Progenitor cell of endocrine pancreas (in vitro differentiated cells): Measurements from ENCODE around the gene CCDC124. TPM values are rescaled to one million over a fixed set of nuclear protein-coding genes. Genes with fewer than 3 reads are reported as not detected.
A peak's percentile ranks its signal among the peaks of the same experiment; 100 is the strongest.

Experiments
- DNase-seq: peaks from one replicate; pipeline ENCODE4 v3.0.0; 2021; ENCODE audit warnings: low spot score; ENCODE audit not compliant: unreplicated experiment
- H3K27ac Mint-ChIP-seq: 2 replicates; pipeline ENCODE4 v1.8.0; 2021; ENCODE audit warnings: mild to moderate bottlenecking, moderate library complexity, mixed read lengths
- H3K27me3 Mint-ChIP-seq: 2 replicates; pipeline ENCODE4 v1.8.0; 2021; ENCODE audit warnings: mixed read lengths
- H3K36me3 Mint-ChIP-seq: 2 replicates; pipeline ENCODE4 v1.8.0; 2022; ENCODE audit warnings: mixed read lengths; ENCODE audit not compliant: insufficient read depth
- H3K4me1 Mint-ChIP-seq: 2 replicates; pipeline ENCODE4 v1.8.0; 2021; ENCODE audit warnings: low read depth, mixed read lengths
- H3K4me3 Mint-ChIP-seq: 2 replicates; pipeline ENCODE4 v1.8.0; 2021; ENCODE audit warnings: low read depth, mild to moderate bottlenecking, moderate library complexity, mixed read lengths
- H3K9me3 Mint-ChIP-seq: 2 replicates; pipeline ENCODE4 v1.8.0; 2021; ENCODE audit warnings: low read depth, mixed read lengths
- CTCF ChIP-seq: fragments of 200-600 bp; sonication (generic); IDR thresholded peaks from one replicate; pipeline ENCODE4 v1.5.0; 2021; ENCODE audit warnings: antibody characterized with exemption, mild to moderate bottlenecking; ENCODE audit not compliant: unreplicated experiment
- total RNA-seq: library from RNA; stranded (reverse); gene quantifications from 2 replicates; pipeline ENCODE4 v1.2.1, GENCODE V29; 2021

Gene CCDC124
- total RNA-seq, 1 donor from 2014 or later, result 84.3 TPM

- peaks cover 2% of the 10 kb centered on the region for H3K4me1 Mint-ChIP-seq
- no peak for TF ChIP-seq CTCF
- no peak overlapping the region for H3K27ac Mint-ChIP-seq
- no peaks in the 10 kb centered on the region for H3K9me3 Mint-ChIP-seq
- no peak overlapping the region for H3K4me3 Mint-ChIP-seq
- H3K27me3 Mint-ChIP-seq, result no peaks in the 10 kb centered on the region
- no peak for DNase-seq
- H3K36me3 Mint-ChIP-seq, result no peaks in the 10 kb centered on the region
These were observed 11.5 kb downstream of the CCDC124 start for GRCh38 chr19:17944301-17944700.

DNA sequence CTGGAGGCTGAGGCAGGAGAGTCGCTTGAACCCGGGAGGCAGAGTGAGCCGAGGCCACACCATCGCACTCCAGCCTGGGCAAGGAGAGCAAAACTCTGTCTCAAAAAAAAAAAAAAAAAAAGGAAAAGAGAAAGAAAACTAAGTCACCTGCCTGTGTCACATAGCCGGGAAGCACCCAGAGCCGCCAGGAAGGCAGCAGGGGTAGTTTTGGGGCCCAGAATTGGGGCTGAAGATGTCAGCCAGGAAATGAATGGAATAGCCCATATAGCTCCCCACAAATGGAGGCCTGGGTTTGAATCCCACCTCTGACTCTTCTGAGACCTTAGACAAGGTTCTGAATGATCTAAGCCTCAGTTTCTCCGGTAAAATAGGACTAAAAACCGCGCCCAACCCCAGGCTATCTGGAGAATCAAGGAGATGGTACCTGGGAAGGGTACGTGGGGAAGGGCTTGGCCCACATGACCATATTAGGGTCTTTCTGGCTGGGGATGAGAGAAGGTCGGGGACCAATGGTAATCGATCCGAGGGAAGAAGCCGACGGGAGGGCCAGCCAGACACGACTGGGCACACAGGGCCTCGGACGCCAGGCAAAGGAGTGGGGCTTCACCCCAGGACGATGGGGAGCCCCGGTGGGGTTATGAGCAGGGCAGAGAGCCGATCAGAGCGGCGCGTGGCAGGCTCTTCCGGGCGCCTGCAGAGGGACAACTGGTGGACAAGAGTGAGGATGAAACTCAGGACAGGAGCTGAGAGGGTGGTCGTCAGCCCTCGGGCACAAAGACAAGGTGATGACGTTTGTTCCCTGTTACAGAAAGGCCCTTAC is 14.4 kb downstream of the CCDC124 start:
- peaks cover 7% of the 10 kb centered on the region for H3K27me3 Mint-ChIP-seq
- DNase-seq, result no peak
- peak overlapping the region; percentile 70 for H3K4me3 Mint-ChIP-seq
- no peaks in the 10 kb centered on the region for H3K9me3 Mint-ChIP-seq
- peak overlapping the region; percentile 96 for H3K27ac Mint-ChIP-seq
- no peak for TF ChIP-seq CTCF
- no peaks in the 10 kb centered on the region for H3K36me3 Mint-ChIP-seq
- H3K4me1 Mint-ChIP-seq, result peaks cover 16% of the 10 kb centered on the region

DNA sequence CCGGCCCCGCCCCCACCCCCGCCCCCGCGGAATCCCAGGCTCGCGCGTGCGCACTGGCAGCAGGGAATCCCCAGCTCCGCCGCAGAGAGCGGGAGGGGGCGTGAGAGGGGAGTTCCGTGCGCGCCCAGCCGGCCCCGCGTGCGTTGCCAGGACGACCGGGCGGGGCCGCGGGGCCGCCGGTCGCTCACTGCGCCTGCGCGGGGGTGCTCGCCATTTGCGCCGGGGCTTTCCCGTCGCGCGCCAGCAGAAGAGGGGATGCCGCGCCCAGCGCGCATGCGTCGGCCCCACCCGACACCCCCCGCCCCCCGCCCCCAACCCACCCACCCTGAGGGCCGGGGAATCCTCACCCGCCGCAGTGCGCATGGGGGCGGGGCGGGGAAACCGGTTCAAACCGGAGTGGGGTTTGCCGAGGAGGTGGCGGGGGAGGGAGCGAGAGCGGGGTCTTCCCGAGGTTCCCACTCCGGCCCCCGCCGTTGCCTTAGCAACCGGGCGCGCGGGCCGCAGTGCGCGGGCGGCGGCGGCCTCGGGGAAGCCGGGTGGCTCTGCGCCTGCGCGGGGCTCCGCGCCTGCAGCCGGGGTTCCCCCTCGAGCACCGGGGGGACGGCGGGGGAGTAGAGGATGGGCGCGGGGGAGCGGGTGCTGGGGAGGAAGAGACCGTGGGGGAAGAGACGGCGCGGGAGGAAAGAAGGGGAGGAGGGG is 15.1 kb downstream of the CCDC124 start:
- H3K27me3 Mint-ChIP-seq, result peaks cover 7% of the 10 kb centered on the region
- no peaks in the 10 kb centered on the region for H3K36me3 Mint-ChIP-seq
- H3K4me3 Mint-ChIP-seq, result peak overlapping the region; percentile 79
- no peak for TF ChIP-seq CTCF
- no peak overlapping the region for H3K27ac Mint-ChIP-seq
- peaks cover 19% of the 10 kb centered on the region for H3K4me1 Mint-ChIP-seq
- no peaks in the 10 kb centered on the region for H3K9me3 Mint-ChIP-seq
- peak; percentile 99 for DNase-seq

- DNase-seq, result no peak
- Mint-ChIP-seq H3K27me3 (peaks cover 9% of the 10 kb centered on the region), H3K4me3 (peak overlapping the region; percentile 79), H3K4me1 (peaks cover 22% of the 10 kb centered on the region), H3K36me3 (no peaks in the 10 kb centered on the region), H3K27ac (peak overlapping the region; percentile 95), H3K9me3 (no peaks in the 10 kb centered on the region)
- TF ChIP-seq CTCF, result no peak
These were observed 15.7 kb downstream of the CCDC124 start for GRCh38 chr19:17948514-17948900.
